Cardiac muscle cell (in vitro differentiated cells and primary cell): ENCODE data around the gene IGSF21. TPM values are rescaled to one million over a fixed set of nuclear protein-coding genes. Genes with fewer than 3 reads are reported as not detected.

Experiments
- DNase-seq, 2 donors: peaks; one replicate each; pipeline versions ENCODE4 v3.0.0 to v3.0.0-alpha.2; 2010 to 2017; ENCODE audit warnings: low read depth in 1 of 2, low spot score in 1 of 2
- H3K27ac ChIP-seq: fragments of 200-600 bp; sonication (generic); 2 replicates; pipeline ENCODE4 v1.5.1; 2016
- H3K27me3 ChIP-seq: fragments of 200-600 bp; sonication (generic); 2 replicates; pipeline ENCODE4 v1.6.0; 2016; ENCODE audit warnings: control low read depth
- H3K36me3 ChIP-seq: fragments of 200-600 bp; sonication (generic); 2 replicates; pipeline ENCODE4 v1.5.1; 2016; ENCODE audit warnings: control low read depth
- H3K4me1 ChIP-seq: fragments of 200-600 bp; sonication (generic); 2 replicates; pipeline ENCODE4 v1.8.1; 2017; ENCODE audit warnings: low read depth, mild to moderate bottlenecking, mixed run types
- H3K4me3 ChIP-seq: fragments of 200-600 bp; sonication (generic); 2 replicates; pipeline ENCODE4 v1.5.1; 2016; ENCODE audit warnings: mild to moderate bottlenecking
- H3K9me3 ChIP-seq: fragments of 200-600 bp; sonication (generic); 2 replicates; pipeline ENCODE4 v1.5.1; 2017; ENCODE audit warnings: low read depth, mild to moderate bottlenecking, control low read depth
- CTCF ChIP-seq: IDR thresholded peaks from 2 replicates; pipeline ENCODE4 v1.5.1; 2012; ENCODE audit warnings: low read depth, mild to moderate bottlenecking, low read length
- polyA plus RNA-seq: library from polyadenylated mRNA; unstranded; fragments of >200 nt; fragmentation: Nextera tagmentation; extraction: Ambion mirVana; gene quantifications from 2 replicates; pipeline ENCODE4 v1.2.1, GENCODE V29; 2016
- total RNA-seq: library from RNA; depleted of rRNA; stranded (reverse); fragments of >200 nt; gene quantifications from 2 replicates; pipeline ENCODE4 v1.2.3, GENCODE V29; 2016

The IGSF21 gene
- total and polyA plus RNA-seq, 2 experiments from 2014 or later, result 0.06 TPM; not detected in 1

DNA sequence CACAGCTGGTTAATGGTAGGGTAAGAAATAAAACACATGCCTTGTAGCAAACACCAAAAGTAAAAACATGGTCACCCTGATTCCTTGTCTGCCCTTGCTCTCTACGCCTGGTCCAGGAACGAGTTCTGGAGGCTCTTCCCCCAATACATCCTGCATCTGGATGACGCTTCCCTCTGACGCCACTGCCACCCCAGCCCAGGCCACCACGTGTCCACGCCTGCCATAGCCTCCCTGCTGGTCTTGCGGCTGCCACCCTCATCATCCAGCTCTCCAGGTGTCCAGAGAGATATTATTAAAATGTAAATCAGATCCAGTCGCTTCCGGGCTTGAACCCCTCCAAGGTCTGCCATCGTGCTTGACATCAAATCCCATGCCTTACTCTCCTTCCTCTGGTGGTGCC, 39.3 kb downstream of the IGSF21 start:
- Histone ChIP-seq H3K9me3 (no peaks in the 10 kb centered on the region), H3K4me1 (no peaks in the 10 kb centered on the region), H3K36me3 (no peaks in the 10 kb centered on the region), H3K4me3 (no peak overlapping the region), H3K27me3 (no peaks in the 10 kb centered on the region), H3K27ac (no peak overlapping the region)
- no peak for TF ChIP-seq CTCF
- DNase-seq, result no peak

DNA sequence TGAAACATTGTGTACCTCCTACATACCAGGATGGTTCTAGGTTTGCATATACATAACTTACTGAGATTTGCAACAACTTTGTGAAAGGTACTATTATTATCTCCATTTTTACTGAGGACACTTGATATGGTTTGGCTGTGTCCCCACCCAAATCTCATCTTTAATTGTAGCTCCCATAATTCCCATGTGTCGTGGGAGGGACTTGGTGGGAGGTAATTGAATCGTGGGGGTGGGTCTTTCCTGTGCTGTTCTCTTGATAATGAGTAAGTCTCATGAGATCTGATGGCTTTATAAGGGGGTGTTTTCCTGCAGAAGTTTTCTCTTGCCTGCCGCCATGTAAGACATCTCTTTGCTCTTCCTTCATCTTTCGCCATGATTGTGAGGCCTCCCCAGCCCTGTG, 40.1 kb downstream of the IGSF21 start:
- Histone ChIP-seq H3K36me3 (no peaks in the 10 kb centered on the region), H3K4me3 (no peak overlapping the region), H3K27me3 (no peaks in the 10 kb centered on the region), H3K9me3 (no peaks in the 10 kb centered on the region), H3K4me1 (no peaks in the 10 kb centered on the region), H3K27ac (no peak overlapping the region)
- no peak for TF ChIP-seq CTCF
- DNase-seq, result no peak

DNA sequence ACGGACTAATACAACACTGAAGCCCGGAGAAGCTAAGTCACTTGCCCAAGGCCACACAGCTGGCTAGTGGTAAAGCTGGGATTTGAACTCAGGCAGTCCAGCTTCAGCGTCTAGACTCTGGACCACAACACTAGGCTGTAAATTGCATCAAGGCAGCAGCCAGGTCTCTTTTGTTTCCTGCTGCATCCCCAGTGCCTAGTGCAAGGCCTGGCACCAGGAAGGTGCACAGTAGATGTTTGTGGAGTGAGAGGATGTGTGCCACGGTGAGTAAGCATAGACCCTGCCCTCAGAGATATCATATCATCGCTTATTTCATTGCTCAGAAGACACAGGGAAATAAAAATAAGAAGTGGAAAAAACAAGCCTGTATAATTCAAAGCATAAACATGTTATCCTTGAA, 40.9 kb downstream of the IGSF21 start:
- no peak overlapping the region for H3K4me3 ChIP-seq
- no peak for DNase-seq
- no peaks in the 10 kb centered on the region for H3K4me1 ChIP-seq
- no peaks in the 10 kb centered on the region for H3K9me3 ChIP-seq
- H3K27ac ChIP-seq, result no peak overlapping the region
- no peaks in the 10 kb centered on the region for H3K36me3 ChIP-seq
- H3K27me3 ChIP-seq, result no peaks in the 10 kb centered on the region
- TF ChIP-seq CTCF, result no peak

DNA sequence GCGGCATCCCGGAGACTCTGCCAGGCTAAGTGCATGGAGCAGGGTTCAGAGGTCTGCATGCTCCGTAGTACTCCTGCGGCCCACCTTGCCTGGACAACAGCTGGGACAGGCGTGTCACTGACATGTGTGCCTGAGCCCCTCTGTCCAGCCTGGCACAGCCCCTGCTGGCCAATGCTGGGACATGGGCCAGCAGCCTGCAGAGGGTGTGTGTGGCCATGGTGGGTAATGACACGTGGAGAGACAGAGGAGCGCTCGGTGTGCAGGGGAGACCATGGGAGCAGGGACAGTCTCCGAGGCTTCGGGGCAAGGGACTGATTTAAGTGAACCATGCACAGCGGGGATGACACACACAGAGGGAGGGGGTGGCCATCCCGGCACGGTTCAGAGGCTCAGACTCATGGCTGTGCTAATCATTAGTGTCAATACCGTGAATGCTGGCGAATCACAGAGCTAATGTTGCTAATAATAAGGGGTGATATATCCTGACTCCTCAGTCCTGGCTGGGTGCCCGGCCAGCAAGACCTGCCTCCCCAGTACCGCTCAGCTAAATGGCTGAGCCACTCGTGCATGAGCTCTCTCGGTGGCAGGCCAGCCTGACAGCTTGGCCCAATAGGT, 41.5 kb downstream of the IGSF21 start:
- Histone ChIP-seq H3K9me3 (no peaks in the 10 kb centered on the region), H3K4me3 (no peak overlapping the region), H3K27ac (no peak overlapping the region), H3K36me3 (no peaks in the 10 kb centered on the region), H3K4me1 (no peaks in the 10 kb centered on the region), H3K27me3 (no peaks in the 10 kb centered on the region)
- no peak for TF ChIP-seq CTCF
- no peak for DNase-seq

DNA sequence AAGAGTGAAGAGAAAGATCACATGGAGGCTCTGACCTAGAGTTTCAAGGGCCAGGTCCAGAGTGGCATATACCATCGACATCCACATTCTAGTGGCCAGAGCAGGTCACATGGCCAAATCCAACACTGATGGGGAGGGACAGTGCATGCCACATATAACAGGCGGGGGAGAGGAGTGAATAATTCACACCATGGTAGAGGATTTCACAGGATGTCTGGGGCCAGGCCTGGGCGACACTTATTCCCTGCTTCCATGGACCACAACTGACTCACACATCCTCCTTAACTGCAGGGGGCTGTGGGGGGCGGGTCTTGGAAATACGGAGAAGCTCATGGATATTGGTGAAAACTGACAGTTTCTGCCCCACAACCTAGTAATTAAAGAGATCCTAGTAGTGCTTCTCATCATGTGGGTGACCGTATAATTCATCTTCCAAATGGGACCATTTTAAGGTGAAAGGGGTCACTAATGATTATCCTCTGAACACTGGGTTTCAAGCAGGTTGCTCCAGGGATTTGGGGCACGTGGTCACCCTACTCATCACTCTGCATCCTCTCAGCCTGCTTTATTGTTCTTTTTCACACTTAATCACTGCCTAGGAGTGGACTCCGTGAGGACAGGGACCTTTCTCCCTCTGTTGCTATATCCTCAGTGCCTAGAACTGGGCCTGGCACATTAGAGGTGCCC, 44.0 kb downstream of the IGSF21 start:
- TF ChIP-seq CTCF, result no peak
- no peak for DNase-seq
- no peak overlapping the region for H3K27ac ChIP-seq

More for the DNA sequence above, 44.0 kb downstream of the IGSF21 start:
- no peaks in the 10 kb centered on the region for H3K4me1 ChIP-seq
- H3K27me3 ChIP-seq, result no peaks in the 10 kb centered on the region
- H3K36me3 ChIP-seq, result no peaks in the 10 kb centered on the region
- H3K9me3 ChIP-seq, result no peaks in the 10 kb centered on the region
- H3K4me3 ChIP-seq, result no peak overlapping the region
